Left kidney (tissue), 2 donors: ENCODE measurements around the gene PGGT1B. TPM values are rescaled to one million over a fixed set of nuclear protein-coding genes. Genes with fewer than 3 reads are reported as not detected.
"Not testable (repeated sequence)": the region's sequence is repeated elsewhere in the genome, so short reads cannot be mapped to it uniquely, and the experiment has no call there.

Experiments used
- DNase-seq: peaks from one replicate; pipeline ENCODE4 v3.0.0-alpha.2; 2013
- polyA plus RNA-seq: library from polyadenylated mRNA; unstranded; fragments of 120-200 nt; gene quantifications from one replicate; pipeline ENCODE4 v1.2.1, GENCODE V29; 2013; ENCODE audit not compliant: insufficient read length

PGGT1B gene
- polyA plus RNA-seq, 1 donor = 38.5 TPM

DNA sequence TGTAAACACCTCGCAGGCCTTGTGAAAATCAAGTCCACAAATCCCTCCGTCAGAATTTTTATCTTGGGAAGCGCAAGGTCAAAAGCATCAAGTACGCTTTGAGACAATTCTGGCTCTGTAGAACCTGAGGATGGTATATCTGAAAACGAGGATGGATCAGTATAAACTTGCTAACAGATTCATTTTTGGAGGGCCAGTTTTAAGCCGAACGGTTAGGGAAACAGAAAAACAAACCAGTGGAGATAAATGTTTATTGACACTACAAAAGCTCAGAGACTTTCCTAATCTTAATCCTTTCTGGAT is 352 bp upstream of the PGGT1B start:
- DNase-seq = no peak

GRCh38 chr5:115262011-115262320 is 711 bp downstream of the PGGT1B start:
- no peak for DNase-seq

DNA sequence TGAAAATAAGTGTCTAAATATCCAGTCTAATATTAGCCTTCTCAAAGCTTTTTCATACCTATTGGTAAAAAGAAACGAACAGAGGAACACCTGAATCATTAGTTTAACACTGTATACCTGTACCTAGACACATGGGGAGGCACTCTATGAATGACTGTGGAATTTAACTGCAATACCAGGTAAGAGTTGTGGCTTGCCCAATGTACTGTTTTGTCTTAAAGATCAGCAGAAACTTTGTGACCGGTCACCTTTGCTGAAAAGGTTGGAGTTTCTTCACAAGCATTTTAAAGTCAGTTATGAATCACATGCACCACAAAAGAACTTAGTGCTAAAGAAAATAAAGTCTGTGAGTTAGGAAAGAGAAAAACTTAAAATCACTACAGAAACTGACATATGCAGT is 2.4 kb downstream of the PGGT1B start:
- DNase-seq = no peak

- no peak for DNase-seq
These were observed 4.7 kb downstream of the PGGT1B start for GRCh38 chr5:115257981-115258380.

GRCh38 chr5:115249379-115249778 is 13.3 kb downstream of the PGGT1B start:
- not testable (repeated sequence) for DNase-seq

- peak; percentile 41 for DNase-seq
These were observed 16.2 kb downstream of the PGGT1B start for GRCh38 chr5:115246361-115246991.

DNA sequence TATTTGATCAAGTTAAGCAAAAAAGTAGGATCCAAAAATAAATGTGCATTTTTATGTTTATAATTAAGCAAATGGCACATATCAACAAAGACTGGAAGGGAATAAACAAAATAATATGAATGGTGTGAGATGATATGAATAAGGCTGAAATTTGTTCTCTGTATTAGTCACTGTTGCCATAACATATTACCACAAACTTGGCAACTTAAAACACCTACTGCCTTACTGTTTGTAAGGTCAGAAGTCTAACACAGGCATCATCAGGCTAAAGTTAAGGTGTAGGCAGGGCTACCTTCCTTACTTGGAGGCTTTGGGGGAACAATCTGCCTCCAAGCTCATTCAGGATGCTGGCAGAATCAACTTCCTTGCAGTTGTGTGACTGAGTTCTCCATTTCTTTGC is 19.3 kb downstream of the PGGT1B start:
- no peak for DNase-seq

DNA sequence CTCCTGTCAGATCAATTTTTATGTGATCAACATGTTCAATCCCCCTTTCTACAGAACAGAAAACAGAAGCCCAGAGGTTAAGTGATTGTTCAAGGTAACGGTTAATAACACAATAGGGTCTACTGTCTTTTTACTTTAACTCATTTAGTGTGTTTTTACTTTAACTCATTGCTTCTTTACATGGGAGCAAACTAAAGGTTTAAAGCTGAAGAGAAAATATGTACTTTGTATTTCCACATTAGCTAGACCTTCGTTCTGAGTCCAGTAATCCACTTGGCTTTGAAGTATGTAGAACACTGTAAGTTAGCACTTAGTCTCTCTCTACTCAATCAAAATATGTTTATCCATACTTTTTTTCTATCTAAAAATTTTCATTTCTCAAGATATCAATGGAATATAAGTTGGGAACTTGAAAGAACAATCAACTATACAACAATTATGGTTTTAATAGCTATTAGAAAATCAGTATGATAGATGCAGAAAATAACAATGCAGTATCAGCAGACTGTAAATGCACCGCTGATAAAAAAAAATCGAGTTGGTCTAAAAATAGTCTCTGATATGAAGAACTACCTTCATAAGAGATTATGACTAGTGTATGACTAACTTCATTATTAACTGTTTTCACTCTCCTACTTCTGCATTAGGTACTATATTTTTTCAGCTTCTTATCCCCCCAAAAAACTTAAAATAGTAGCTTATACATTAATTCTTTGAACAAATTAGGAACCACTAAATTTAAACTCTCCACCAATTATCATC is 20.6 kb downstream of the PGGT1B start:
- DNase-seq = no peak

DNA sequence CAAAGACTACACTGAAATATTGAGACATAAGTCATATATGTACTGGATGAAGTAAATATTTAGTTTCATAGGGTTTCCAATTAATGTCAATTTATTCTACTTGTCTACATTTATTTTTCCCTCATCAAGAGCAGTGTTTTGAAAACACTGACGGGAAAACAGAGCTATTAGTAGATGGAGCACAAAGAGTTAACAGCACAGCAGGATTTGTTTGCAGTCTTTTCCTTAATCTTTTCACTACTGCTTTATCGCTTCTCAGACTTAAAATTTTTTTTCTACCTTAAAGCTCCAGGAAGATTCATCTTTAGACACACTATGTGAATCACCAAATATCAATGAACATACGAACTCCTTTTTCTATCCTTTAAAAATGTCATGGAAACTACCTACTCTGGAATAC is 25.6 kb downstream of the PGGT1B start:
- DNase-seq = no peak

- DNase-seq = no peak
These were observed 26.1 kb downstream of the PGGT1B start for GRCh38 chr5:115236599-115236998.

- no peak for DNase-seq
These were observed 31.1 kb downstream of the PGGT1B start for GRCh38 chr5:115231598-115231997.

DNA sequence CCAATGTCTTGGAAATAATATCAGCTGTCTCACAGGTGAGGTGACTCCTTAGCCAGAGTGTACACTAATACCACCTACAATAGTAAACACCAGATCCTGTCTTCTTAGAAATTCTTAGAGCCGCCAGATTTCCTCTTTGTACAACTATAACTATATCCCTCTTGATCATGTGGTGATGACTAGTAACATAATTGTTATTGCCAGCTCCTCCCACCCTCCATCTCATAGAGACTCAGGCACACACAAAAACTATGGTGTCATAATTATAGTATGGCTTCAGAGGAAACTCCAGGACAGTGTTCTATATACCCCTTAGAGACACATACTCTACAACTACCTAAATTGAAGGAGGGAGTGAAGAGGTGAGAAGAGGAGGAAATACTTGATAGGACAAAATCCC is 33.1 kb downstream of the PGGT1B start:
- DNase-seq = no peak

GRCh38 chr5:115227281-115227680 is 35.4 kb downstream of the PGGT1B start:
- no peak for DNase-seq

DNA sequence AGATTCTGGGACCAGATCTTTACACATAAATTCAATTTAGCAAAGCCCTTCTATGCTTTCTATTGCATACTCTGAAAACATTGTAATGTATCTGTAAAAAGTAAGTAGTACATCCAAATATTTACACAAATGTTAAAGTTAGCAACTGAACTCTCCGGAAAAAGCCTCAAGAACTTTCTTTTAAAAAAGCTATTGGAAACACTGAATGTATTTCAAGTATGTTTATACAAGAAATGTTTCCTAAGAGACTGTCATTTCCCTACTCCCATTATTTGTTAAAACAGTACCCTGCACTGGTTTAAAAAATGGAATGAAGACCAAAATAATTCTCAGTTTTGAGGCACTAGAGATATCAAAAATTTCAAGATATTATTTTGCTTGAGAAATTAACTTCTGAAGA is 48.1 kb downstream of the PGGT1B start:
- no peak for DNase-seq

GRCh38 chr5:115209279-115209678 is 53.4 kb downstream of the PGGT1B start:
- peak; percentile 22 for DNase-seq

- DNase-seq = no peak
These were observed 59.7 kb downstream of the PGGT1B start for GRCh38 chr5:115202952-115203351.

DNA sequence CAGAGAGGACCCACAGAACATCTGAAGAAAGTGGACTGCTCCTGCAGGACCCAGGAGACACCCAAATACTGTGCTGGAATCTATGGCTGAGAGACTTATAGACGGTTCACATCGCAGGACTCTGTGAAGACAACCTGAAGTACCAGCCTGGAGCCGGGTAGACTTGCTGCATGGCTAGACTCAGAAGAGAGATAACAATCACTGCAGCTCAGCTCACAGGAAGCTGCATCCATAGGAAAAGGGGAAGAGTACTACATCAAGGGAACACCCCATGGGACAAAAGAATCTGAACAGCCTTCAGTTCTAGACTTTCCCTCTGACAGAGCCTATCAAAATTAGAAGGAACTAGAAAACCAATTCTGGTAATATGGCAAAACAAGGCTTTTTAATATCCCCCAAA is 66.5 kb downstream of the PGGT1B start:
- no peak for DNase-seq

GRCh38 chr5:115194676-115195075 is 68.0 kb downstream of the PGGT1B start:
- DNase-seq = no peak

GRCh38 chr5:115193295-115193694 is 69.4 kb downstream of the PGGT1B start:
- DNase-seq = no peak

GRCh38 chr5:115192098-115192497 is 70.6 kb downstream of the PGGT1B start:
- DNase-seq = no peak

GRCh38 chr5:115191474-115192031 is 71.1 kb downstream of the PGGT1B start:
- DNase-seq = no peak

DNA sequence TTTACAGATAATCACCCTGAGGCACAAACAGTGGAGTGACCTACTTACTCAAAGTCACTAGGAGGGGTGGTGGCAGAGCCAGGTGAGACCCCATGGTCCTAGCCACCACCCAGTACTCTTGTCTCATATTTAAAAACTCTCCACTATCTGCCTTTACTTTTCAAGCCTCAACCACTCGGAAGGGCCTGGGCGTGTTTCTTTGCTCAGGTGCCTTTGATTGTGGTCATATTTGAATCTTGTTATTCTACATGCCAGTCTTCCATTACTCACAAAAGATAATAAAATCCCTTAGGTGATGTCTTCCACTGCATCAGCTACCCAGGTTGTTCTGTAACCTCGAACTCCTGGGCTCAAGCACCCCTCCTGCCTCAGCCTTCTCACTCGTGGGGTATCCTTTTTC is 72.3 kb downstream of the PGGT1B start:
- no peak for DNase-seq

- DNase-seq = no peak
These were observed 72.8 kb downstream of the PGGT1B start for GRCh38 chr5:115189866-115190265.

DNA sequence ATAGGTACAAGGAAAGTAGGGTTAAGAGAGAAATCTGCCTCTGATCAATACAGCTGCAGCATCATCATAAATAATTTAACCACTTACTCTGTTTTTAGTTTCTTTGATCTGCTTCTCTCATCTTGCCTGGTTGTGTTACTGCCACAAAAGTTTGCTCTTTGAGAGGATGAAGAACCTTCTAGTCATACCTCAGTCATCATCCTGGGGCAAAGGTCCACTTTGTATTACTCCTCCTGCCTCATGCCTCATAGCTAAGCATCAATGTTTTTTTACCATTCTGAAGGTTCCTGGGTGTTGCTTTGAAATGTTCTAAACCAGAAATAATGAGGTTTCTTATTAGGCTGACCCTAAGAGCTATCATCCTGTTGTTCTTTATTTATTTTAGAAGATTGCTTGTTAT is 75.9 kb downstream of the PGGT1B start:
- DNase-seq = no peak
